Right atrium auricular region (tissue), 2 donors: ENCODE data around the gene FCGR3A. TPM values are rescaled to one million over a fixed set of nuclear protein-coding genes. Genes with fewer than 3 reads are reported as not detected.
"Not testable (repeated sequence)": the region's sequence is repeated elsewhere in the genome, so short reads cannot be mapped to it uniquely, and the experiment has no call there.

Experiments used
- DNase-seq: peaks from one replicate; pipeline ENCODE4 v3.0.0-alpha.2; 2019; ENCODE audit warnings: low spot score
- H3K27ac ChIP-seq, 2 donors: fragments of 200-600 bp; sonication (generic); 1 replicate in 1 of 2; 2 replicates in 1 of 2; pipeline ENCODE4 v1.5.1; 2016 to 2019
- H3K27me3 ChIP-seq, 2 donors: fragments of 200-600 bp; sonication (generic); one replicate each; pipeline versions ENCODE4 v1.5.1 to v1.6.0; 2017 to 2019
- H3K36me3 ChIP-seq: fragments of 200-600 bp; sonication (generic); one replicate; pipeline ENCODE4 v1.5.1; 2016
- H3K4me1 ChIP-seq, 2 donors: fragments of 200-600 bp; sonication (generic); one replicate each; pipeline versions ENCODE4 v1.5.1 to v1.6.0; 2017 to 2019
- H3K4me3 ChIP-seq, 2 donors: fragments of 200-600 bp; sonication (generic); 1 replicate in 1 of 2; 2 replicates in 1 of 2; pipeline ENCODE4 v1.5.1; 2017 to 2019; ENCODE audit warnings: mild to moderate bottlenecking in 1 of 2, moderate library complexity in 1 of 2
- H3K9me3 ChIP-seq, 2 donors: fragments of 200-600 bp; sonication (generic); one replicate each; pipeline ENCODE4 v1.5.1; 2019
- CTCF ChIP-seq, 2 donors: fragments of 200-600 bp; sonication (generic); IDR thresholded peaks; one replicate each; pipeline ENCODE4 v1.5.1; 2019; ENCODE audit warnings: antibody characterized with exemption in 2 of 2
- total RNA-seq, 2 donors: library from RNA; depleted of rRNA; stranded (reverse); fragments of >200 nt; gene quantifications; one replicate each; pipeline ENCODE4 v1.1.0, GENCODE V29; 2016

FCGR3A gene
- total RNA-seq, 2 donors from 2014 or later = 2.9 to 39.1 TPM

- H3K27me3 ChIP-seq = no peaks in the 10 kb centered on the region
- H3K4me3 ChIP-seq = peak overlapping the region in 1 of 2 donors; percentile 16
- H3K9me3 ChIP-seq = no peaks in the 10 kb centered on the region
- no peak for TF ChIP-seq CTCF (IDR thresholded peaks at IDR 0.05)
- H3K36me3 ChIP-seq = no peaks in the 10 kb centered on the region
- H3K27ac ChIP-seq = peak overlapping the region; percentile 52 to 58
- peaks cover 0 to 17% of the 10 kb centered on the region in 2 donors for H3K4me1 ChIP-seq
- DNase-seq = no peak
Measured at GRCh38 chr1:161531986-161532643, 17.5 kb downstream of the FCGR3A start.

GRCh38 chr1:161530671-161531641 lies 18.7 kb downstream of the FCGR3A start:
- not testable (repeated sequence) for H3K36me3 ChIP-seq, H3K27me3 ChIP-seq, H3K9me3 ChIP-seq
- peaks cover 0 to 17% of the 10 kb centered on the region in 2 donors for H3K4me1 ChIP-seq
- peak overlapping the region; percentile 59 to 70 for H3K4me3 ChIP-seq
- peak overlapping the region; percentile 86 to 93 for H3K27ac ChIP-seq
- peak; percentile 90 for DNase-seq

GRCh38 chr1:161530158-161530557 lies 19.5 kb downstream of the FCGR3A start:
- H3K4me1 ChIP-seq = peaks cover 0 to 19% of the 10 kb centered on the region in 2 donors
- peak overlapping the region; percentile 59 to 70 for H3K4me3 ChIP-seq
- not testable (repeated sequence) for H3K27me3 ChIP-seq, H3K36me3 ChIP-seq, H3K9me3 ChIP-seq
- peak overlapping the region; percentile 86 to 93 for H3K27ac ChIP-seq
- DNase-seq = peak; percentile 70

- H3K9me3 ChIP-seq, H3K27me3 ChIP-seq, DNase-seq, H3K36me3 ChIP-seq: not testable (repeated sequence)
- H3K4me1 ChIP-seq = peaks cover 0 to 22% of the 10 kb centered on the region in 2 donors
- H3K4me3 ChIP-seq = peak overlapping the region; percentile 59 to 70
- peak overlapping the region; percentile 86 to 93 for H3K27ac ChIP-seq
Measured at GRCh38 chr1:161529463-161530104, 20.0 kb downstream of the FCGR3A start.

GRCh38 chr1:161528550-161528949 lies 21.1 kb downstream of the FCGR3A start:
- not testable (repeated sequence) for H3K4me3 ChIP-seq, DNase-seq, H3K27me3 ChIP-seq, H3K36me3 ChIP-seq, H3K9me3 ChIP-seq, H3K27ac ChIP-seq
- peaks cover 0 to 22% of the 10 kb centered on the region in 2 donors for H3K4me1 ChIP-seq

GRCh38 chr1:161525918-161526317 lies 23.7 kb downstream of the FCGR3A start:
- not testable (repeated sequence) for H3K4me1 ChIP-seq, H3K27me3 ChIP-seq, H3K36me3 ChIP-seq, H3K4me3 ChIP-seq, DNase-seq, H3K9me3 ChIP-seq, H3K27ac ChIP-seq

- H3K4me1 ChIP-seq, H3K9me3 ChIP-seq, H3K36me3 ChIP-seq, H3K27me3 ChIP-seq, DNase-seq, H3K27ac ChIP-seq: not testable (repeated sequence)
- peak overlapping the region; percentile 34 to 72 for H3K4me3 ChIP-seq
Measured at GRCh38 chr1:161525321-161525720, 24.3 kb downstream of the FCGR3A start.

- not testable (repeated sequence) for H3K27me3 ChIP-seq, DNase-seq, H3K4me1 ChIP-seq, H3K36me3 ChIP-seq, H3K27ac ChIP-seq, H3K9me3 ChIP-seq
- peak overlapping the region; percentile 34 to 72 for H3K4me3 ChIP-seq
Measured at GRCh38 chr1:161524742-161525291, 24.8 kb downstream of the FCGR3A start.

GRCh38 chr1:161523817-161524741 lies 25.5 kb downstream of the FCGR3A start, which contains the start of gene HSPA6:
HSPA6 (plus strand) TSS chr1:161524540; CDS start chr1:161524659, 119 bp downstream.
- H3K27me3 ChIP-seq, H3K4me1 ChIP-seq, H3K9me3 ChIP-seq, H3K36me3 ChIP-seq: not testable (repeated sequence)
- Histone ChIP-seq H3K27ac (peak within 1 kb of the TSS; percentile 82 to 83), H3K4me3 (peak within 1 kb of the TSS; percentile 72 to 81)
- DNase-seq = peak; percentile 79

- peak overlapping the region in 1 of 2 donors; percentile 82 for H3K27ac ChIP-seq
- DNase-seq, H3K4me3 ChIP-seq: not testable (repeated sequence)
Measured at GRCh38 chr1:161523041-161523816, 26.4 kb downstream of the FCGR3A start.

GRCh38 chr1:161513953-161514352 lies 35.7 kb downstream of the FCGR3A start:
- H3K4me1 ChIP-seq, H3K27me3 ChIP-seq, DNase-seq, H3K9me3 ChIP-seq, H3K27ac ChIP-seq, H3K4me3 ChIP-seq, H3K36me3 ChIP-seq: not testable (repeated sequence)

More at GRCh38 chr1:161523041-161523816, 26.4 kb downstream of the FCGR3A start:
- not testable (repeated sequence) for H3K4me1 ChIP-seq, H3K9me3 ChIP-seq, H3K36me3 ChIP-seq, H3K27me3 ChIP-seq

GRCh38 chr1:161513448-161513780 lies 36.2 kb downstream of the FCGR3A start:
- H3K4me3 ChIP-seq, H3K27ac ChIP-seq, H3K36me3 ChIP-seq, DNase-seq, H3K9me3 ChIP-seq, H3K4me1 ChIP-seq, H3K27me3 ChIP-seq: not testable (repeated sequence)
